Tibial nerve (tissue), 4 donors: ENCODE data around the gene ANKRD27. TPM values are rescaled to one million over a fixed set of nuclear protein-coding genes. Genes with fewer than 3 reads are reported as not detected.

Experiments
- DNase-seq, 2 donors: peaks; one replicate each; pipeline ENCODE4 v3.0.0-alpha.2; 2019; ENCODE audit warnings: low spot score in 2 of 2
- H3K27ac ChIP-seq, 4 donors: fragments of 200-600 bp; sonication (generic) in 3 of 4; one replicate each; pipeline ENCODE4 v1.5.1; 2017 to 2019; ENCODE audit warnings: mild to moderate bottlenecking in 1 of 4
- H3K27me3 ChIP-seq, 2 donors: fragments of 200-600 bp; sonication (generic) in 1 of 2; one replicate each; pipeline versions ENCODE4 v1.5.1 to v1.6.0; 2017 to 2019
- H3K36me3 ChIP-seq, 3 donors: fragments of 200-600 bp; sonication (generic); one replicate each; pipeline ENCODE4 v1.5.1; 2018 to 2019
- H3K4me1 ChIP-seq, 4 donors: fragments of 200-600 bp; sonication (generic) in 3 of 4; one replicate each; pipeline ENCODE4 v1.5.1; 2017 to 2019
- H3K4me3 ChIP-seq, 4 donors: fragments of 200-600 bp; sonication (generic) in 3 of 4; one replicate each; pipeline ENCODE4 v1.5.1; 2017 to 2019; ENCODE audit warnings: mild to moderate bottlenecking in 1 of 4, moderate library complexity in 1 of 4
- H3K9me3 ChIP-seq, 4 donors: fragments of 200-600 bp; sonication (generic) in 3 of 4; one replicate each; pipeline ENCODE4 v1.5.1; 2017 to 2019
- CTCF ChIP-seq, 5 experiments: fragments of 200-600 bp in 3 of 5; fragments of 450-650 bp in 2 of 5; sonication (generic) in 3 of 5; IDR thresholded peaks; one replicate each; pipeline ENCODE4 v1.5.1; 2016 to 2019; ENCODE audit warnings: antibody characterized with exemption in 5 of 5, mild to moderate bottlenecking in 3 of 5, moderate library complexity in 2 of 5
- EP300 ChIP-seq, 2 donors: sonication (generic); formaldehyde crosslinking; IDR thresholded peaks; one replicate each; pipeline ENCODE4 v1.6.1; 2017; ENCODE audit warnings: antibody characterized with exemption in 2 of 2, mild to moderate bottlenecking in 1 of 2
- POLR2A ChIP-seq, 2 donors: fragments of 450-650 bp; IDR thresholded peaks; one replicate each; pipeline ENCODE4 v1.6.1; 2017; ENCODE audit warnings: antibody characterized with exemption in 2 of 2, mild to moderate bottlenecking in 2 of 2, moderate library complexity in 2 of 2
- WGBS, 2 donors: methylation state at CpG; one replicate each; pipeline ENCODE4 v1.1.5; 2018; 5-methylcytosine and 5-hydroxymethylcytosine counted together
- total RNA-seq, 4 donors: library from RNA; depleted of rRNA; stranded (reverse); fragments of >200 nt; gene quantifications; one replicate each; pipeline ENCODE4 v1.1.0, GENCODE V29; 2016

The ANKRD27 gene
- total RNA-seq, 4 donors from 2014 or later, result 13.7 to 28.6 (median 23.5) TPM

- TF ChIP-seq POLR2A (IDR thresholded peaks at IDR 0.05) (no peak), EP300 (IDR thresholded peaks at IDR 0.05) (no peak), CTCF (IDR thresholded peaks at IDR 0.05) (no peak)
- Histone ChIP-seq H3K27me3 (no peaks in the 10 kb centered on the region), H3K4me3 (no peak overlapping the region), H3K36me3 (peaks cover 7 to 88% (median 26%) of the 10 kb centered on the region in 3 donors), H3K9me3 (no peaks in the 10 kb centered on the region), H3K27ac (no peak overlapping the region), H3K4me1 (no peaks in the 10 kb centered on the region)
- no peak for DNase-seq
- WGBS, 2 donors, result 91 to 93% methylated on average over 14 of the region's 14 CpGs
Measured at GRCh38 chr19:32603961-32604360, 71.0 kb downstream of the ANKRD27 start.

- Histone ChIP-seq H3K27ac (no peak overlapping the region), H3K4me3 (no peak overlapping the region), H3K4me1 (no peaks in the 10 kb centered on the region), H3K9me3 (no peaks in the 10 kb centered on the region), H3K27me3 (no peaks in the 10 kb centered on the region), H3K36me3 (peaks cover 5 to 91% (median 15%) of the 10 kb centered on the region in 3 donors)
- TF ChIP-seq EP300 (IDR thresholded peaks at IDR 0.05) (no peak), POLR2A (IDR thresholded peaks at IDR 0.05) (no peak), CTCF (IDR thresholded peaks at IDR 0.05) (peak; percentile 65 to 82 (median 69))
- no peak for DNase-seq
- WGBS, 2 donors, result 6 to 11% methylated on average over 2 of the region's 2 CpGs
Measured at GRCh38 chr19:32599736-32600157, 75.2 kb downstream of the ANKRD27 start.

- no peak for TF ChIP-seq CTCF (IDR thresholded peaks at IDR 0.05)
- no peak for TF ChIP-seq POLR2A (IDR thresholded peaks at IDR 0.05)
- TF ChIP-seq EP300 (IDR thresholded peaks at IDR 0.05), result no peak
- Histone ChIP-seq H3K4me3 (no peak overlapping the region), H3K27me3 (no peaks in the 10 kb centered on the region), H3K4me1 (no peaks in the 10 kb centered on the region), H3K27ac (no peak overlapping the region), H3K36me3 (peaks cover 5 to 91% (median 15%) of the 10 kb centered on the region in 3 donors), H3K9me3 (no peaks in the 10 kb centered on the region)
- DNase-seq, result no peak
- 92 to 95% methylated on average over 6 of the region's 6 CpGs for WGBS, 2 donors
Measured at GRCh38 chr19:32599258-32599657, 75.7 kb downstream of the ANKRD27 start.

GRCh38 chr19:32598022-32598421 is 77.0 kb downstream of the ANKRD27 start:
- H3K27ac ChIP-seq, result no peak overlapping the region
- 86 to 90% methylated on average over 11 of the region's 11 CpGs for WGBS, 2 donors
- H3K9me3 ChIP-seq, result no peaks in the 10 kb centered on the region
- no peak overlapping the region for H3K4me3 ChIP-seq
- DNase-seq, result no peak
- H3K27me3 ChIP-seq, result no peaks in the 10 kb centered on the region
- no peaks in the 10 kb centered on the region for H3K4me1 ChIP-seq
- TF ChIP-seq EP300 (IDR thresholded peaks at IDR 0.05), result no peak
- TF ChIP-seq CTCF (IDR thresholded peaks at IDR 0.05), result no peak
- TF ChIP-seq POLR2A (IDR thresholded peaks at IDR 0.05), result no peak
- H3K36me3 ChIP-seq, result peaks cover 3 to 91% (median 5%) of the 10 kb centered on the region in 3 donors

- H3K4me3 ChIP-seq, result no peak overlapping the region
- peaks cover 0 to 82% (median 5%) of the 10 kb centered on the region in 3 donors for H3K36me3 ChIP-seq
- H3K27me3 ChIP-seq, result no peaks in the 10 kb centered on the region
- 92 to 96% methylated on average over 6 of the region's 6 CpGs for WGBS, 2 donors
- TF ChIP-seq EP300 (IDR thresholded peaks at IDR 0.05) (no peak), POLR2A (IDR thresholded peaks at IDR 0.05) (no peak), CTCF (IDR thresholded peaks at IDR 0.05) (no peak)
- DNase-seq, result no peak
- no peaks in the 10 kb centered on the region for H3K4me1 ChIP-seq
- H3K27ac ChIP-seq, result no peak overlapping the region
- no peaks in the 10 kb centered on the region for H3K9me3 ChIP-seq
Measured at GRCh38 chr19:32595491-32595890, 79.5 kb downstream of the ANKRD27 start.
